Stimulated activated CD8-positive, alpha-beta memory T cell treated with anti-CD3 and anti-CD28 coated beads, Interleukin-15, amount 100 ng/mL, for 4 hours (primary cell): ENCODE data around the gene C1QTNF6.

Source experiments
- DNase-seq, 2 donors: peaks; one replicate each; pipeline ENCODE4 v3.0.0-alpha.2; 2020; ENCODE audit warnings: low read depth in 2 of 2

C1QTNF6 gene

DNA sequence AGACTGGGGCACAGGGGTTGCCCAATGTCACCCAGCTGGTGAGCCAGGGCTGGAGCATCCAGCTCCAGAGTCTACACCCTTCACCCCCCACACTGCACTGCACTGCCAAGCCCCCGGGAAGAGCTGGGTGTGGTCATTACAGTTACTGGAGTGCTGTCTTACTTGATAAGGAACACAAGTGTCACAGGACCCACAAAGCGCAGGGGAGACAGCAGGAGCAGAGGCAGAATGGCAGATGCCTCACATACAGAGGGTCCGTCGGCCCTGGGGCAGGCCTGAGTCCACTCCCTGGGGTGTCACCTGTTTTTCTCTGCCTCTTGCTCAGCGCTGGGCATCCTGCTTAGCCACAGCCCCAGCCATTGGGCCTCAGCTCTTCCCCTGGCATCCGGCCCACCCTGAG, 46.1 kb downstream of the C1QTNF6 start:
- DNase-seq: no peak

- DNase-seq: no peak
Measured at GRCh38 chr22:37141476-37141875, 46.6 kb downstream of the C1QTNF6 start.

GRCh38 chr22:37140686-37141323, 47.2 kb downstream of the C1QTNF6 start:
- DNase-seq: no peak

DNA sequence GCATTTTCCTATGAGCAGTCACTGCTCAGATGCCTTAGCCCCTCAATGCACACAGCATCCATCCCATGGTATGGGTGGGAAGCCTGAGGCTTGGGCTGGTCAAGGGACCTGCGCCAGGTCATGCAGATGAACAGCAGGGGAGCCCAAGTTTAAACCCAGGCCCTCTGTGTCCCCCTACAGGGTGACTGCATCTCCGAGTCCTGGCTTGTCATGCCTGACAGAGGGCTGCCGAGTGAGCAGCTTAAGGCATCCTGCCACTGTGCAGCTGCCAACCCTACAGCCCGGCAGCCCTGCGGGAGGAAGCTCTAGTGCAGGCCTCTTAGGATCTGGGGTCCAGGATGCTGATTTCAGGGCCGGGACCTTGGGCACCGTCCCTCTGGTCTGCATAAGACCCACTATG, 48.3 kb downstream of the C1QTNF6 start:
- DNase-seq: no peak

GRCh38 chr22:37138849-37139561, 49.0 kb downstream of the C1QTNF6 start:
- DNase-seq: no peak

DNA sequence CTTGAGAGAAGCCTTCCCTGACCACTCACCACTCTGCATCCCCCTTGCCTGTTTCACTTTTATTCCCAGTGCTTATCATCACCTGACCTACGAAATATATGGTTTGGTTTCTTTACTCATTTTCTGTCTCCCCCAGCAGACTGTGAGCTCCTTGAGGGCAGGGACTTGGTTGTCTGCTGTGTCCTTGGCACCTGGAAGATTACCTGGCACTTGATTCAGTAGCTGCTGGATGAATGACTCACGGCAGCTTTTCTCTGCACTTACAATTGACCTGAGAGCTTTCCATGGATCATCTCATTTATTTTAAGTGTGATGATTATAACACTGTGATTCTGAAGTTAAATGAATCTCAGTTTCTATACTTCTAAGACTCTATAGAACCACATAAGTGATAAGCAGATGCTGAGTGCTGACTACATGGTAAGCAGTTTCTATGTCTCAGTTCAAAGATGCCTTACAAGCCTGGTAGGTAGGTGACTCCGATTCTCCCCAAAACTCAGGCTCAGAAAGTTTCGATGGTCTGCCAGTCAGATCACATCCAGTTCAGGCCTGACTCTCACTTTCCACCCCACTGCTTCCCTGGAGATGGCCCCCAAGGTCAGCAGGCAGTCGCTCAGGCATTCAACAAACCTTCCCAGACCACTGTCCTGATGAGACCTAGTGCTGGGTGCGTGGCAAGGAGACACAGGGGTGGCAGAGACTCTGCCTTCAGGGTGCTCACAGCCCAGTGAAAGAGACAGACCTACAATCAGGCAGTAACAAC, 50.0 kb downstream of the C1QTNF6 start:
- DNase-seq: no peak

DNA sequence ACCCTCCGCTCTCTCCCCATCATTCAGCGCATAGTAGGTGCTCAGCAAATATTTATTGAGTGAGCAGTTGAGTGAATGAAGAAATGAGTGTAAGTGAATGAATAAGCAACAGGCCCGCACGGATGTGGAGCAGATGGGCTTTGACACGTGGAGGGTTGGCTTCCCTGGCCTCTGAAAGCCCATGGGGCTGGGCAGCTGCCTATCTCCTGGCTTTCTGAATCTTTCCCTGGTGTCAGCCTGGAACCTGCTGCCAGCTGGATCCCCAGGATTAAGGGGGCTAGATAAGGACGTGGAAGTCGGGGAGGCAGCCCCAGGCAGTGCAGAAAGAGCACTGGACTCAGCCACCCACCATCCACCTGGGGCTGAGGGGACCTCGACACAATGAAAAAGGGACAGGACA, 50.9 kb downstream of the C1QTNF6 start:
- no peak for DNase-seq

GRCh38 chr22:37135023-37135422, 53.0 kb downstream of the C1QTNF6 start:
- no peak for DNase-seq

- no peak for DNase-seq
Measured at GRCh38 chr22:37133304-37134018, 54.6 kb downstream of the C1QTNF6 start.

DNA sequence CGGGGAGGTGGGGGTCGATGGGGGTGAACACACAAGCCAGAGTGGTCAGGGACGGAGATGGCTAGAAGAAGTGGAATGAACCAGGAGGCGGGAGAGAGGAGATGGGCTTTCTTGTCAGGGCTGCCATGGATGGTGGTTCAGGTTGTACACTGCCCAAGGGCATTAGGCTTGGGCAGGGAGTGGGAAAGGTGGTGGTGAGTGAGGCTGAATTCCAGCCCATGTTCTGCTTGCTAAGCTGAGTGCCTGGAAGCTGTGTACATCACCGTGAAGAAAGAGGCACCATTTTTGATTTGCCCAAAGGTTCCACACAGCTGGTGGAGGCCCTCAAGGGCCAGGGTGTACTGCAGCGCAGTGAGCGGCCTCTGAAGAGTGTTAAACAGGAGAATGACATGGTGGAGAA, 55.3 kb downstream of the C1QTNF6 start:
- DNase-seq: no peak
